Epithelial cell of proximal tubule (primary cell): ENCODE measurements around the gene UCP2. TPM values are rescaled to one million over a fixed set of nuclear protein-coding genes. Genes with fewer than 3 reads are reported as not detected.
"Not testable (repeated sequence)": the region's sequence is repeated elsewhere in the genome, so short reads cannot be mapped to it uniquely, and the experiment has no call there.

Experiments used
- DNase-seq: peaks from one replicate; pipeline ENCODE4 v3.0.0-alpha.2; 2011; ENCODE audit warnings: low read depth
- H3K4me3 ChIP-seq: 2 replicates; pipeline ENCODE4 v1.5.1; 2011; ENCODE audit warnings: low read depth, mild to moderate bottlenecking, low read length
- total RNA-seq: library from RNA; depleted of rRNA; stranded (reverse); fragments of >200 nt; gene quantifications from 2 replicates; pipeline ENCODE4 v1.2.3, GENCODE V29; 2015
- TF ChIP-seq, protein P1 (sequence below): conservative IDR thresholded peaks from 2 replicates; pipeline ENCODE4 v1.5.1; 2012; ENCODE audit warnings: low read depth, mild to moderate bottlenecking, low read length

UCP2 gene
- total RNA-seq, 1 donor from 2014 or later: 86.2 TPM

DNA sequence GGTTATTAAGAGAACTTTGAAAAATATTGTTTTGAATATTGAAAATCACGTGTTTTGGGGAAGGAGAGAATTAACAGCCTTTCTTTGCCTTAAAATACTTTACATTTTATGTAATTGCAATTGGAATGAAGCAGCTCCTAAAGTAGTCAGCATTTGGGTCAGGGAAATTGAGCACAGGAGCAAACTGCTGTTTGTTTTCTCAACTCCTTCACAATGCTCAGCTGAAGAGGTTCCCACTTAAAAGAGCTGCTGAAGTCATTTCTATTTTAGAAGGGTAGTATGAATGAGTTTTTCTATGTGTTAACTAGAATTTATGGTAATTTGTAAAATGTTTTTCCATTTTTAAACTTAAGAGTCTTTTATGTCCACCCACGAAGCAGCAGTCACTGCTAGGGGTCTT, 8.1 kb upstream of the UCP2 start:
- no peak for DNase-seq
- TF ChIP-seq, protein P1, sequence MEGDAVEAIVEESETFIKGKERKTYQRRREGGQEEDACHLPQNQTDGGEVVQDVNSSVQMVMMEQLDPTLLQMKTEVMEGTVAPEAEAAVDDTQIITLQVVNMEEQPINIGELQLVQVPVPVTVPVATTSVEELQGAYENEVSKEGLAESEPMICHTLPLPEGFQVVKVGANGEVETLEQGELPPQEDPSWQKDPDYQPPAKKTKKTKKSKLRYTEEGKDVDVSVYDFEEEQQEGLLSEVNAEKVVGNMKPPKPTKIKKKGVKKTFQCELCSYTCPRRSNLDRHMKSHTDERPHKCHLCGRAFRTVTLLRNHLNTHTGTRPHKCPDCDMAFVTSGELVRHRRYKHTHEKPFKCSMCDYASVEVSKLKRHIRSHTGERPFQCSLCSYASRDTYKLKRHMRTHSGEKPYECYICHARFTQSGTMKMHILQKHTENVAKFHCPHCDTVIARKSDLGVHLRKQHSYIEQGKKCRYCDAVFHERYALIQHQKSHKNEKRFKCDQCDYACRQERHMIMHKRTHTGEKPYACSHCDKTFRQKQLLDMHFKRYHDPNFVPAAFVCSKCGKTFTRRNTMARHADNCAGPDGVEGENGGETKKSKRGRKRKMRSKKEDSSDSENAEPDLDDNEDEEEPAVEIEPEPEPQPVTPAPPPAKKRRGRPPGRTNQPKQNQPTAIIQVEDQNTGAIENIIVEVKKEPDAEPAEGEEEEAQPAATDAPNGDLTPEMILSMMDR: no peak
- no peak overlapping the region for H3K4me3 ChIP-seq

- DNase-seq: no peak
- H3K4me3 ChIP-seq: no peak overlapping the region
- TF ChIP-seq, protein P1: peak; percentile 20
Observed at GRCh38 chr11:73989156-73989555, 6.5 kb upstream of the UCP2 start.

DNA sequence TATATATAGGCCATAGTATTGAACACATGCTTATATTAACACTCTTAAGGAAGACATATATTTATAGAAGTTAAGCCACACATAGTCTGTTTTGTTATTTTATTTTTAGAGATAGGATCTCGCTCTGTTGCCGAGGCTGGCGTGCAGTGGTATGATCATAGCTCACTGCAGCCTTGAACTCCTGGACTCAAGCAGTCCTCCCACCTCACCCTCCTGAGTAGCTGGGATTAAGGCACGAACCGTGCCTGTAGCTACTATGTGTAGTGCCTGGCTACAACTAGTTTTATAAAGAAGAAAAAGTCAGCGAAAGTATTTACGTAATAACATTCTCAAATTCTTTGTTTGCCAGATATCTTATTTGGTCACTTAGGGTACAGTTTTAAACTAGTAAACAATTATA, 5.6 kb upstream of the UCP2 start:
- no peak overlapping the region for H3K4me3 ChIP-seq
- no peak for DNase-seq

GRCh38 chr11:73985661-73986060, 3.0 kb upstream of the UCP2 start:
- H3K4me3 ChIP-seq, DNase-seq: not testable (repeated sequence)

More for the DNA sequence above, 5.6 kb upstream of the UCP2 start:
- TF ChIP-seq, protein P1: no peak

GRCh38 chr11:73983741-73984538, 1.3 kb upstream of the UCP2 start:
- no peak for DNase-seq
- peak overlapping the region; percentile 76 for H3K4me3 ChIP-seq
- TF ChIP-seq, protein P1: no peak

DNA sequence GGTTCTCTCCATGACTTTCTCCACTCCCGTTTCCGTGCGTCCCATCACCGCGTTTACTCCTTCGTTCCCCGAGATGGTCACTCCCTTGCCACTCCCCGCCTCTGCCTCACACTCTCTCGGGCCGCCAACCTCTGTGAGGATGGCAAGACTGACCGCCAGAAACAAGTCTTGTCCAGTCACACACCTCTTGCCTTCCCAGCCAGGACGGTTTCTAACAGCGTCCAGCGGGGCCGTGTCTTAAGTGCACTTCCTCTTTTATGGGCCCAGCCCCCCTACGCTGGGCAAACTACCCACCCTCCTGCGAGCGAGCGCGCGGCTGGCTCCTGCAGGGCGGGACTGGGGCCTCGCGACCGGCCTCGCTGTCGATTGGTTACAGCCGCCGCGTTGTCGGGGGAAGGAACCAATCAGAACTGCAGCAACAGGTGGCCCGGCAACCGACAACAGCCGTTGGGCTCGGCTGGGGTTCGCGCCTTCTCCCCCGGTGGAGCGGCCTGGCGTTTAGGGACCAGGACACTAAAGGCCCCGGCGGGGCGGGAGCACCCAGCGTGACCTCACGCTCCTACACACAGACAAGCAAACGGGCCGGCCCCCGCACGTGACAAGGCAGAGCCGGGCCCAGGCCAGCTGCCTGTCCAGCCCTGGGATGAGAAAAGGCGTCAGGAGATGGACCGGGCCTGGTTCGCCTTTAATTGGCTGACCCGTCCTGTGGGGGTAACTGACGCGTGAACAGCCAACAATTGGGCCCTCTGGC, 522 bp upstream of the UCP2 start:
- peak overlapping the region; percentile 76 for H3K4me3 ChIP-seq
- TF ChIP-seq, protein P1: no peak
- peak; percentile 26 for DNase-seq

GRCh38 chr11:73981051-73981805, 1.4 kb downstream of the UCP2 start:
- TF ChIP-seq, protein P1: no peak
- no peak for DNase-seq
- no peak overlapping the region for H3K4me3 ChIP-seq
